A549 (cell line): ENCODE data around the gene LAIR1. TPM values are rescaled to one million over a fixed set of nuclear protein-coding genes. Genes with fewer than 3 reads are reported as not detected.

Experiments
- ATAC-seq, 2 experiments: fragments of 200-7000 bp in 1 of 2; fragments of >200 bp in 1 of 2; cut with Nextera tagmentation in 1 of 2; cut with Tn5 transposase in 1 of 2; 3 replicates each; pipeline versions ENCODE4 v1.8.0 to v1.9.1; 2018 to 2020; ENCODE audit warnings: mild to moderate bottlenecking in 1 of 2, moderate library complexity in 1 of 2
- CTCF ChIA-PET: fragments of 300-600 bp; sonication (Branson Sonifier 250); formaldehyde crosslinking; extraction: SDS; loops from one replicate; lab custom pipeline; 2021; ENCODE audit warnings: antibody characterized with exemption, inconsistent platforms; lab: Yijun Ruan, JAX
- POLR2A ChIA-PET: fragments of 350-600 bp; formaldehyde crosslinking; extraction: SDS; loops from one replicate; lab custom pipeline; 2021; ENCODE audit warnings: antibody characterized with exemption, inconsistent platforms; lab: Yijun Ruan, JAX
- DNase-seq, 2 experiments: peaks; one replicate each; pipeline versions ENCODE4 v3.0.0 to v3.0.0-alpha.2; 2011 to 2016; ENCODE audit warnings: low read depth in 1 of 2, low spot score in 1 of 2
- FAIRE-seq: peaks from 2 replicates; lab custom pipeline; 2011; peaks lifted over from hg19 to GRCh38; lab: Jason Lieb, UNC
- H3K27ac ChIP-seq, 2 experiments: fragments of >200 bp; sonication (Bioruptor Twin); formaldehyde crosslinking; 3 replicates each; pipeline ENCODE4 v1.5.1; 2016 to 2017
- H3K4me1 ChIP-seq: fragments of >200 bp; sonication (Bioruptor Twin); formaldehyde crosslinking; 3 replicates; pipeline ENCODE4 v1.6.1; 2016
- H3K4me2 ChIP-seq: fragments of >200 bp; sonication (Bioruptor Twin); formaldehyde crosslinking; 3 replicates; pipeline ENCODE4 v1.6.1; 2016
- H3K4me3 ChIP-seq: fragments of >200 bp; sonication (Bioruptor Twin); formaldehyde crosslinking; 3 replicates; pipeline ENCODE4 v1.5.1; 2016
- H3K9me3 ChIP-seq: fragments of >200 bp; sonication (Bioruptor Twin); formaldehyde crosslinking; 3 replicates; pipeline ENCODE4 v1.6.1; 2016
- BCL3 ChIP-seq: fragments of >200 bp; sonication (Bioruptor Twin); formaldehyde crosslinking; IDR thresholded peaks from 3 replicates; pipeline ENCODE4 v1.6.1; 2016
- CBX8 ChIP-seq: fragments of 200-600 bp; sonication (generic); IDR thresholded peaks from 2 replicates; pipeline ENCODE4 v1.6.1; 2016
- CTCF ChIP-seq: fragments of >200 bp; sonication (Bioruptor Twin); formaldehyde crosslinking; IDR thresholded peaks from 3 replicates; pipeline ENCODE4 v1.5.1; 2016
- E2F6 ChIP-seq: IDR thresholded peaks from 2 replicates; pipeline ENCODE4 v1.6.1; 2012; ENCODE audit warnings: low read depth, borderline replicate concordance
- EHF ChIP-seq: fragments of 250-450 bp; sonication (Bioruptor Pico); IDR thresholded peaks from 2 replicates; pipeline ENCODE4 v1.5.0; 2020; ENCODE audit warnings: mild to moderate bottlenecking
- EHMT2 ChIP-seq: fragments of 200-600 bp; sonication (generic); IDR thresholded peaks from 2 replicates; pipeline ENCODE4 v1.6.1; 2016; ENCODE audit warnings: antibody characterized with exemption, low read depth, mild to moderate bottlenecking, moderate library complexity
- FOSB ChIP-seq: fragments of 250-450 bp; sonication (Bioruptor Pico); IDR thresholded peaks from 2 replicates; pipeline ENCODE4 v1.5.0; 2020; ENCODE audit warnings: mild to moderate bottlenecking, moderate library complexity
- FOSL2 ChIP-seq, 2 experiments: fragments of 450-650 bp in 1 of 2; fragments of >200 bp in 1 of 2; sonication (Bioruptor Twin) in 1 of 2; formaldehyde crosslinking; IDR thresholded peaks; 2 replicates each; pipeline versions ENCODE4 v1.5.0 to v1.6.1; 2016 to 2020; ENCODE audit warnings: mild to moderate bottlenecking in 1 of 2, moderate library complexity in 1 of 2
- GATA3 ChIP-seq: IDR thresholded peaks from 2 replicates; pipeline ENCODE4 v1.6.1; 2012; ENCODE audit warnings: borderline replicate concordance
- HES2 ChIP-seq: fragments of >200 bp; sonication (Bioruptor Twin); formaldehyde crosslinking; IDR thresholded peaks from 2 replicates; pipeline ENCODE4 v1.6.1; 2016
- HEYL ChIP-seq: fragments of 250-450 bp; sonication (Bioruptor Pico); IDR thresholded peaks from 2 replicates; pipeline ENCODE4 v1.8.0; 2021; ENCODE audit warnings: mild to moderate bottlenecking, moderate library complexity
- HMGXB4 ChIP-seq: fragments of 250-450 bp; sonication (Bioruptor Pico); IDR thresholded peaks from 2 replicates; pipeline ENCODE4 v1.5.0; 2021; ENCODE audit warnings: mild to moderate bottlenecking, moderate library complexity, borderline replicate concordance
- HOXA7 ChIP-seq: fragments of 250-450 bp; sonication (Bioruptor Pico); IDR thresholded peaks from 2 replicates; pipeline ENCODE4 v1.5.0; 2020; ENCODE audit warnings: mild to moderate bottlenecking, moderate library complexity
- HOXB13 ChIP-seq: fragments of 250-450 bp; sonication (Bioruptor Pico); IDR thresholded peaks from 2 replicates; pipeline ENCODE4 v1.5.0; 2020; ENCODE audit warnings: low read depth, mild to moderate bottlenecking, moderate library complexity
- JUN ChIP-seq, 2 experiments: fragments of >200 bp; sonication (Bioruptor Twin); formaldehyde crosslinking; IDR thresholded peaks; 2 replicates in 1 of 2; 3 replicates in 1 of 2; pipeline ENCODE4 v1.6.1; 2016 to 2017
- KDM1A ChIP-seq: fragments of 200-600 bp; sonication (generic); IDR thresholded peaks from 2 replicates; pipeline ENCODE4 v1.6.1; 2016; ENCODE audit warnings: low read depth, mild to moderate bottlenecking
- MAX ChIP-seq: IDR thresholded peaks from 2 replicates; pipeline ENCODE4 v1.6.1; 2012
- MYC ChIP-seq: IDR thresholded peaks from 2 replicates; pipeline ENCODE4 v1.6.1; 2012; ENCODE audit warnings: mild to moderate bottlenecking, inconsistent platforms, low read length, improper control_type of control experiment, borderline replicate concordance
- NPAS2 ChIP-seq: fragments of 250-450 bp; sonication (Bioruptor Pico); IDR thresholded peaks from 2 replicates; pipeline ENCODE4 v1.8.0; 2022; ENCODE audit warnings: mild to moderate bottlenecking, moderate library complexity, borderline replicate concordance
- NR3C1 ChIP-seq: fragments of >200 bp; sonication (Bioruptor Twin); formaldehyde crosslinking; IDR thresholded peaks from 3 replicates; pipeline ENCODE4 v1.6.1; 2017
- POLR2A ChIP-seq: IDR thresholded peaks from 2 replicates; pipeline ENCODE4 v1.6.1; 2012; ENCODE audit warnings: mild to moderate bottlenecking, low read length
- POLR2AphosphoS2 ChIP-seq: conservative IDR thresholded peaks from 2 replicates; pipeline ENCODE4 v1.6.1; 2012; ENCODE audit warnings: low read length, improper control_type of control experiment, inconsistent platforms
- SREBF2 ChIP-seq: fragments of 450-650 bp; IDR thresholded peaks from 2 replicates; pipeline ENCODE4 v1.6.1; 2014; ENCODE audit warnings: mild to moderate bottlenecking, moderate library complexity
- TP53 ChIP-seq: fragments of 250-450 bp; sonication (Bioruptor Pico); IDR thresholded peaks from 2 replicates; pipeline ENCODE4 v1.5.0; 2021; ENCODE audit warnings: mild to moderate bottlenecking, moderate library complexity
- USF2 ChIP-seq: fragments of 450-650 bp; IDR thresholded peaks from 2 replicates; pipeline ENCODE4 v1.6.1; 2014; ENCODE audit warnings: antibody characterized with exemption
- ZC3H11A ChIP-seq: fragments of 450-650 bp; IDR thresholded peaks from 2 replicates; pipeline ENCODE4 v1.6.1; 2014; ENCODE audit warnings: antibody characterized with exemption, mild to moderate bottlenecking
- ZSCAN20 ChIP-seq: fragments of 250-450 bp; sonication (Bioruptor Pico); IDR thresholded peaks from 2 replicates; pipeline ENCODE4 v1.8.0; 2022; ENCODE audit warnings: mild to moderate bottlenecking, moderate library complexity
- WGBS: methylation state at CpG from one replicate; pipeline ENCODE4 v1.1.6; 2017; ENCODE audit errors: missing lambda C conversion rate; 5-methylcytosine and 5-hydroxymethylcytosine counted together
- polyA plus RNA-seq, 4 experiments: library from polyadenylated mRNA; depleted of rRNA in 3 of 4; stranded (reverse); fragments of >200 nt; fragmentation: RNase III in 1 of 4; extraction: RNeasy Plus Mini Kit Qiagen cat#74134 plus additional on column Dnase treatment in 1 of 4; gene quantifications; 2 replicates in 3 of 4; 3 replicates in 1 of 4; pipeline ENCODE4 v1.2.3, GENCODE V29; 2011 to 2017

Gene LAIR1
- polyA plus RNA-seq, 2 of the 4 experiments (the other 2 are of a cell fraction) = not detected

- Histone ChIP-seq H3K4me1 (no peaks in the 10 kb centered on the region), H3K9me3 (0 out of 3 replicates have a peak, but pooled peaks cover 13% of the 10 kb centered on the region), H3K27ac (no peak overlapping the region), H3K4me2 (no peak overlapping the region), H3K4me3 (no peak overlapping the region)
- ChIA-PET POLR2A (no interaction called here), CTCF (interaction anchor here (2.6 to 7.3 kb wide), 2 partner anchors 10 to 14 kb away, joined by 7 to 70 read pairs; partner anchors contain the start of gene TTYH1)
- FAIRE-seq (no peak), ATAC-seq (no peak), DNase-seq (no peak)
- TF ChIP-seq TP53 (CRISPR knock-in tag) = no peak
Observed at GRCh38 chr19:54405628-54406027, 40.9 kb upstream of the LAIR1 start.

GRCh38 chr19:54403054-54403453, 38.3 kb upstream of the LAIR1 start:
- Histone ChIP-seq H3K27ac (no peak overlapping the region), H3K4me3 (no peak overlapping the region), H3K4me2 (no peak overlapping the region), H3K9me3 (peaks cover 16% of the 10 kb centered on the region; the same call in 1 of the 3 replicates), H3K4me1 (no peaks in the 10 kb centered on the region)
- ChIA-PET CTCF (interaction anchor here (0.6 to 7.3 kb wide), 5 partner anchors 8 to 137 kb away, joined by 3 to 70 read pairs (median 3); no protein-coding TSS in a partner anchor), POLR2A (interaction anchor here (1.0 kb wide), 1 partner anchor 46 kb away, joined by 3 read pairs; the partner anchor contains the start of gene LENG8)
- DNase-seq = no peak
- FAIRE-seq = no peak
- 67% methylated on average over 8 of the region's 8 CpGs for WGBS
- no peak for ATAC-seq
- TF ChIP-seq ZSCAN20 (CRISPR knock-in tag) = no peak
- TF ChIP-seq MYC = no peak
- TF ChIP-seq FOSL2 (IDR thresholded peaks at IDR 0.05) = no peak
- no peak for TF ChIP-seq FOSL2 (CRISPR knock-in tag; IDR thresholded peaks at IDR 0.05)
- TF ChIP-seq HES2 = no peak
- no peak for TF ChIP-seq CTCF
- TF ChIP-seq SREBF2 = no peak
- TF ChIP-seq USF2 = no peak
- no peak for TF ChIP-seq MAX
- no peak for TF ChIP-seq CBX8
- TF ChIP-seq POLR2AphosphoS2 = no peak
- no peak for TF ChIP-seq KDM1A
- no peak for TF ChIP-seq FOSB (CRISPR knock-in tag)
- TF ChIP-seq EHF = no peak
- TF ChIP-seq NR3C1 = no peak
- no peak for TF ChIP-seq HOXA7

GRCh38 chr19:54400913-54401312, 36.2 kb upstream of the LAIR1 start:
- Histone ChIP-seq H3K27ac (no peak overlapping the region), H3K4me3 (no peak overlapping the region), H3K4me2 (no peak overlapping the region), H3K4me1 (no peaks in the 10 kb centered on the region), H3K9me3 (peaks cover 5% of the 10 kb centered on the region; the same call in 1 of the 3 replicates)
- ChIA-PET POLR2A (no interaction called here), CTCF (interaction anchor here (7.3 kb wide), 1 partner anchor 10 kb away, joined by 70 read pairs; no protein-coding TSS in a partner anchor)
- ATAC-seq (no peak), FAIRE-seq (no peak), DNase-seq (no peak)
- 28% methylated on average over 6 of the region's 6 CpGs for WGBS
- TF ChIP-seq HEYL = no peak
- no peak for TF ChIP-seq NPAS2 (CRISPR knock-in tag)
- no peak for TF ChIP-seq CBX8
- no peak for TF ChIP-seq BCL3
- no peak for TF ChIP-seq ZC3H11A
- no peak for TF ChIP-seq POLR2AphosphoS2
- TF ChIP-seq HMGXB4 (CRISPR knock-in tag) = no peak
- no peak for TF ChIP-seq JUN (IDR thresholded peaks at IDR 0.05)
- no peak for TF ChIP-seq EHMT2
- no peak for TF ChIP-seq E2F6
- TF ChIP-seq HOXB13 (CRISPR knock-in tag) = no peak
- TF ChIP-seq GATA3 = no peak
- no peak for TF ChIP-seq POLR2A
- TF ChIP-seq, all 56 proteins: peak for 0
